Mesenteric fat pad (tissue), 1 donor: ENCODE data around the gene TUBB8B. TPM values are rescaled to one million over a fixed set of nuclear protein-coding genes. Genes with fewer than 3 reads are reported as not detected.
"Not testable (repeated sequence)": the region's sequence is repeated elsewhere in the genome, so short reads cannot be mapped to it uniquely, and the experiment has no call there.

Experiments
- DNase-seq: peaks from one replicate; pipeline ENCODE4 v3.0.0-alpha.2; 2020; ENCODE audit warnings: low spot score
- total RNA-seq: library from RNA; stranded (reverse); fragmentation: NEBNext Ultra II Directional; extraction: Animal tissue kit (Norgen Biotek cat#: 25700); gene quantifications from one replicate; pipeline ENCODE4 v1.2.1, GENCODE V29; 2021
- donor health status: DM: yes; HTN: yes; CAD: no.

Gene TUBB8B
- total RNA-seq, 1 donor from 2014 or later = not detected

GRCh38 chr18:13177-13576 is 36.2 kb downstream of the TUBB8B start:
- DNase-seq = not testable (repeated sequence)

GRCh38 chr18:12773-13172 is 36.6 kb downstream of the TUBB8B start:
- not testable (repeated sequence) for DNase-seq

DNA sequence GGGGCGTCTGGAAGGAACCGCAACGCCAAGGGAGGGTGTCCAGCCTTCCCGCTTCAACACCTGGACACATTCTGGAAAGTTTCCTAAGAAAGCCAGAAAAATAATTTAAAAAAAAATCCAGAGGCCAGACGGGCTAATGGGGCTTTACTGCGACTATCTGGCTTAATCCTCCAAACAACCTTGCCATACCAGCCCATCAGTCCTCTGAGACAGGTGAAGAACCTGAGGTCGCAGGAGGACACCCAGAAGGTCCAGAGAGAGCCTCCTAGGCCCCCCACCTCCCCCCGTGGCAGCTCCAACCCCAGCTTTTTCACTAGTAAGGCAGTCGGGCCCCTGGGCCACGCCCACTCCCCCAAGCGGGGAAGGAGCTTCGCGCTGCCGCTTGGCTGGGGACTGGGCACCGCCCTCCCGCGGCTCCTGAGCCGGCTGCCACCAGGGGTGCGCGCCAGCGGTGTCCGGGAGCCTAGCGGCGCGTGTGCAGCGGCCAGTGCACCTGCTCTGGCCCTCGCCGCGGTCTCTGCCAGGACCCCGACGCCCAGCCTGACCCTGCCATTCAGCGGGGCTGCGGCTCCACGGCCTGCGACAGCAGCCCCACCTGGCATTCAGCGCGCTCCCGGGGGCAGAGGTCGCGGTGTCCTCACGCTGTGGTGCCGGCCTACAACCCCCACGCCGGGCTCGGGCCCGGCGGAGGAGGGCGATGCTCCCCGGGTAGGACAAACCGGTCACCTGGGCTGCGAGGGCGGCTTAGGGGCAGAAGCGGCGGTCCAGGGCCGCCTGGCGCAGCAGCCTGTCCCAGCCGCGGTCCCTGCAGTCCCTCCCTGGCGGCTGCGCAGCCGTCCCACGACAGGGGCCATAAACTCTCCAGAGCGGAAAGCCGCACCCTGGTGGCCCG is 37.8 kb downstream of the TUBB8B start:
- DNase-seq = not testable (repeated sequence)

- DNase-seq = peak; percentile 87
Measured at GRCh38 chr18:10624-11184, 38.7 kb downstream of the TUBB8B start.

DNA sequence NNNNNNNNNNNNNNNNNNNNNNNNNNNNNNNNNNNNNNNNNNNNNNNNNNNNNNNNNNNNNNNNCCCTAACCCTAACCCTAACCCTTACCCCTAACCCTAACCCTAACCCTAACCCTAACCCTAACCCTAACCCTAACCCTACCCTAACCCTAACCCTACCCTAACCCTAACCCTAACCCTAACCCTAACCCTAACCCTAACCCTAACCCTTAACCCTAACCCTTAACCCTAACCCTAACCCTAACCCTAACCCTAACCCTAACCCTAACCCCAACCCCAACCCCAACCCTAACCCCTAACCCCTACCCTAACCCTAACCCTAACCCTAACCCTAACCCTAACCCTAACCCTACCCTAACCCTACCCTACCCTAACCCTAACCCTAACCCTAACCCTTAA is 39.5 kb downstream of the TUBB8B start:
- not testable (repeated sequence) for DNase-seq

Other genes starting within 250 kb of the TUBB8B start
- 62.9 TPM for gene USP14, start 108.9 kb upstream of the TUBB8B start, total RNA-seq
- 31.8 TPM for gene THOC1, start 218.4 kb upstream of the TUBB8B start, total RNA-seq